Spleen (tissue), 11 donors: ENCODE results near the gene ROBO1. TPM values are rescaled to one million over a fixed set of nuclear protein-coding genes. Genes with fewer than 3 reads are reported as not detected.

Experiments
- DNase-seq: peaks from one replicate; pipeline ENCODE4 v3.0.0-alpha.2; 2020
- H3K27ac ChIP-seq, 8 donors: fragments of 200-600 bp; sonication (generic) in 7 of 8; 1 replicate in 4 of 8; 2 replicates in 4 of 8; pipeline versions ENCODE4 v1.5.0 to v1.8.0; 2016 to 2021; ENCODE audit warnings: inconsistent platforms in 4 of 8, mild to moderate bottlenecking in 4 of 8, moderate library complexity in 1 of 8
- H3K27me3 ChIP-seq, 7 donors: fragments of 200-600 bp; sonication (generic) in 6 of 7; replicated peaks in 1 of 7; 1 replicate in 4 of 7; 2 replicates in 3 of 7; pipeline versions ENCODE4 v1.5.0 to v1.8.0; 2016 to 2021; ENCODE audit warnings: inconsistent platforms in 3 of 7, mild to moderate bottlenecking in 1 of 7
- H3K36me3 ChIP-seq, 6 donors: fragments of 200-600 bp; sonication (generic) in 5 of 6; 1 replicate in 4 of 6; 2 replicates in 2 of 6; pipeline versions ENCODE4 v1.5.0 to v1.8.0; 2016 to 2021; ENCODE audit warnings: inconsistent platforms in 2 of 6
- H3K4me1 ChIP-seq, 6 donors: fragments of 200-600 bp; sonication (generic) in 5 of 6; 1 replicate in 3 of 6; 2 replicates in 3 of 6; pipeline versions ENCODE4 v1.5.0 to v1.8.0; 2016 to 2021; ENCODE audit warnings: inconsistent platforms in 3 of 6
- H3K4me3 ChIP-seq, 8 donors: fragments of 200-600 bp; sonication (generic) in 7 of 8; 1 replicate in 4 of 8; 2 replicates in 4 of 8; pipeline versions ENCODE4 v1.5.0 to v1.8.0; 2016 to 2021; ENCODE audit warnings: inconsistent platforms in 4 of 8, mild to moderate bottlenecking in 4 of 8, moderate library complexity in 2 of 8
- H3K9me3 ChIP-seq, 8 donors: fragments of 200-600 bp; sonication (generic) in 7 of 8; 1 replicate in 4 of 8; 2 replicates in 4 of 8; pipeline versions ENCODE4 v1.5.0 to v1.8.0; 2016 to 2021; ENCODE audit warnings: inconsistent platforms in 4 of 8
- POLR2A ChIP-seq, 3 donors: fragments of 450-650 bp; IDR thresholded peaks; one replicate each; pipeline ENCODE4 v1.5.1; 2017; ENCODE audit warnings: antibody characterized with exemption in 3 of 3, mild to moderate bottlenecking in 1 of 3
- POLR2AphosphoS5 ChIP-seq, 3 donors: sonication (generic); formaldehyde crosslinking; IDR thresholded peaks; one replicate each; pipeline ENCODE4 v1.5.1; 2017; ENCODE audit warnings: antibody characterized with exemption in 3 of 3
- WGBS, 5 donors: extraction: QIAGEN DNeasy Blood & Tissue Kit in 3 of 5; methylation state at CpG; one replicate each; pipeline versions ENCODE4 v1.1.5 to v1.1.7; 2013 to 2018; 5-methylcytosine and 5-hydroxymethylcytosine counted together
- intact Hi-C: fragments of 100-400 bp; cut with DNase I; formaldehyde crosslinking; loops from one replicate; pipeline ENCODE4 v1.15.0; 2023; ENCODE audit warnings: low total_unique reads
- polyA plus RNA-seq, 3 donors: library from polyadenylated mRNA; stranded (reverse); fragments of 200-250 nt; gene quantifications; one replicate each; pipeline ENCODE4 v1.2.1, GENCODE V29; 2013
- total RNA-seq, 7 donors: library from RNA; depleted of rRNA in 3 of 7; stranded (reverse); fragments of >200 nt in 3 of 7; fragmentation: NEBNext Ultra II Directional in 4 of 7; extraction: Animal tissue kit (Norgen Biotek cat#: 25700) in 4 of 7; gene quantifications; one replicate each; pipeline versions ENCODE4 v1.1.0 to v1.2.1, GENCODE V29; 2016 to 2021
- TF ChIP-seq, protein P1 (sequence below), 11 experiments: fragments of 200-600 bp in 7 of 11; fragments of 450-650 bp in 4 of 11; sonication (generic) in 4 of 11; IDR thresholded peaks in 8 of 11; conservative IDR thresholded peaks in 3 of 11; 1 replicate in 7 of 11; 2 replicates in 4 of 11; pipeline versions ENCODE4 v1.4.0 to v1.8.0; 2016 to 2021; ENCODE audit warnings: antibody characterized with exemption in 11 of 11, inconsistent platforms in 4 of 11, mild to moderate bottlenecking in 1 of 11
- donor health status: healthy with polysubstance abuse.
- donor health status: DM: no; HTN: no; CAD: no; lungs with moderate emphysema.
- donor health status: DM: no; HTN: no; CAD: no.
- donor health status: Bipolar disorder and iron deficiency.
- donor health status: healthy.
- donor health status: DM: no; HTN: no; CAD: no.
- donor health status: DM: yes; HTN: yes; CAD: no.

Gene ROBO1
- total and polyA plus RNA-seq, 10 donors = 3.4 to 37.3 (median 26.0) TPM

DNA sequence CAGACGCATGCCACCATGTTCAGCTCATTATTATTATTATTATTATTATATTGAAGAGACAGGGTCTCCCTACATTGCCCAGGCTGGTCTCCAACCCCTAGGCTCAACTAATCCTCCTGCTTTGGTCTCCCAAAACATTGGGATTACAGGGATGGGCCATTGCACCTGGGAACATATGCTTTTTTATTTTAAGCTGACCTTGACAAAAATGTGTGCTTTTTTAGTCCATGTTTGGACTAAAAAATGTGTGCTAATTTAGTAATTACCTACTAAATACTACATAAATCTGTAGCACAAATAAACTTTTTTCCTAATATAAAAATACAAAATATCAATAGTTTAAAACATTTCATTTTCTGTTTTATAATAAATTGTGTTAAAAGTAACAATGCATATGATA, 693.2 kb downstream of the ROBO1 start:
- no peak for DNase-seq
- Histone ChIP-seq H3K27me3 (no peaks in the 10 kb centered on the region), H3K27ac (no peak overlapping the region), H3K4me1 (no peaks in the 10 kb centered on the region), H3K9me3 (no peaks in the 10 kb centered on the region), H3K4me3 (no peak overlapping the region), H3K36me3 (no peaks in the 10 kb centered on the region)
- TF ChIP-seq, protein P1, sequence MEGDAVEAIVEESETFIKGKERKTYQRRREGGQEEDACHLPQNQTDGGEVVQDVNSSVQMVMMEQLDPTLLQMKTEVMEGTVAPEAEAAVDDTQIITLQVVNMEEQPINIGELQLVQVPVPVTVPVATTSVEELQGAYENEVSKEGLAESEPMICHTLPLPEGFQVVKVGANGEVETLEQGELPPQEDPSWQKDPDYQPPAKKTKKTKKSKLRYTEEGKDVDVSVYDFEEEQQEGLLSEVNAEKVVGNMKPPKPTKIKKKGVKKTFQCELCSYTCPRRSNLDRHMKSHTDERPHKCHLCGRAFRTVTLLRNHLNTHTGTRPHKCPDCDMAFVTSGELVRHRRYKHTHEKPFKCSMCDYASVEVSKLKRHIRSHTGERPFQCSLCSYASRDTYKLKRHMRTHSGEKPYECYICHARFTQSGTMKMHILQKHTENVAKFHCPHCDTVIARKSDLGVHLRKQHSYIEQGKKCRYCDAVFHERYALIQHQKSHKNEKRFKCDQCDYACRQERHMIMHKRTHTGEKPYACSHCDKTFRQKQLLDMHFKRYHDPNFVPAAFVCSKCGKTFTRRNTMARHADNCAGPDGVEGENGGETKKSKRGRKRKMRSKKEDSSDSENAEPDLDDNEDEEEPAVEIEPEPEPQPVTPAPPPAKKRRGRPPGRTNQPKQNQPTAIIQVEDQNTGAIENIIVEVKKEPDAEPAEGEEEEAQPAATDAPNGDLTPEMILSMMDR (IDR thresholded peaks at IDR 0.05 in 8 of 11, conservative IDR thresholded peaks at IDR 0.05 in 3 of 11) = no peak
- TF ChIP-seq POLR2A (IDR thresholded peaks at IDR 0.05) (no peak), POLR2AphosphoS5 (IDR thresholded peaks at IDR 0.05) (no peak)
- intact Hi-C loops = no loop called here
- 80 to 89% (median 84%) methylated on average over 1 of the region's 1 CpG for WGBS, 5 donors

DNA sequence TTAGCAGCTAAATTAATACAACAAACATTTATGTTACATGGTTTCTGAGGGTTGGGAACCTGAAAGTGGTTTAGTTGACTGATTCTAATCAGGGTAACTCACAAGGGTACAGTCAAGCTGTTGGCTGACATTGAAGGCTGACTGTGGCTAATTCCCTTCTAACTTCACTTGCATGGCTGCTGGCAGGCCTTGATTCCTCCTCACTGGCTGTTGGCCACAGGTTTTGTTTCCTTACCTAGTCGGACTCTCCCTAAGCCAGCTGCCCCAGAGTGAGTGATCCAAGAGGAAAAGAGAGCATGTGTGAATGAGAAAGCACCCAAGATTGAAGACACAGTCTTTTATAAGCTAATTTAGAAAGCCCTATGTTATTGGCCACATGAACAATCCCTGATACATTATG, 700.1 kb downstream of the ROBO1 start:
- Histone ChIP-seq H3K36me3 (no peaks in the 10 kb centered on the region), H3K4me3 (no peak overlapping the region), H3K9me3 (peaks cover 0 to 6% (median 0%) of the 10 kb centered on the region in 8 donors), H3K4me1 (no peaks in the 10 kb centered on the region), H3K27ac (no peak overlapping the region), H3K27me3 (no peaks in the 10 kb centered on the region)
- DNase-seq = no peak
- WGBS, 5 donors = 61 to 91% (median 67%) methylated on average over 1 of the region's 1 CpG
- TF ChIP-seq POLR2AphosphoS5 (IDR thresholded peaks at IDR 0.05) = no peak
- no peak for TF ChIP-seq POLR2A (IDR thresholded peaks at IDR 0.05)
- TF ChIP-seq, protein P1 (IDR thresholded peaks at IDR 0.05 in 8 of 11, conservative IDR thresholded peaks at IDR 0.05 in 3 of 11) = no peak
- intact Hi-C loops = no loop called here

DNA sequence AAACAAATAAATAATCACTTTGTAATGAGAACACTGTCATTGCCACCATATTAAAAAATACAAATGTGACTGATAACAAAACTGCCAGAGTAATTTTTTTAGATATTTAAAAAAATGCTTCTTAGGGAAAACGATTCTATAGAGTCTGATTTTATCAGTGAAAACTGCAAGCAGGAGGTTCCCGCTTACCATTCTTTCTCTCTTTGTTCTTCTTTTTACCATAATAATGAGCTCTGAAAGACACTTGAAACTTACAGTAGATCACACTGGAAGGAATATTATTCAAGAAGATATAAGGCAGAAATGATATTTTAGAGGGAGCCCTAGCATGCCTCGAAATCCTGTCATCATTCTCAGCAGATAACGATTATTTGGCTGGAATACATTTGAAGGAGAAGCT, 701.3 kb downstream of the ROBO1 start:
- TF ChIP-seq, protein P1 (IDR thresholded peaks at IDR 0.05 in 8 of 11, conservative IDR thresholded peaks at IDR 0.05 in 3 of 11) = no peak
- TF ChIP-seq POLR2AphosphoS5 (IDR thresholded peaks at IDR 0.05) (no peak), POLR2A (IDR thresholded peaks at IDR 0.05) (no peak)
- Histone ChIP-seq H3K4me3 (no peak overlapping the region), H3K27ac (no peak overlapping the region), H3K27me3 (no peaks in the 10 kb centered on the region), H3K4me1 (no peaks in the 10 kb centered on the region), H3K36me3 (no peaks in the 10 kb centered on the region), H3K9me3 (peaks cover 0 to 12% (median 3%) of the 10 kb centered on the region in 8 donors)
- DNase-seq = no peak
- 69 to 78% (median 73%) methylated on average over 4 of the region's 4 CpGs for WGBS, 5 donors
- intact Hi-C loops = no loop called here

DNA sequence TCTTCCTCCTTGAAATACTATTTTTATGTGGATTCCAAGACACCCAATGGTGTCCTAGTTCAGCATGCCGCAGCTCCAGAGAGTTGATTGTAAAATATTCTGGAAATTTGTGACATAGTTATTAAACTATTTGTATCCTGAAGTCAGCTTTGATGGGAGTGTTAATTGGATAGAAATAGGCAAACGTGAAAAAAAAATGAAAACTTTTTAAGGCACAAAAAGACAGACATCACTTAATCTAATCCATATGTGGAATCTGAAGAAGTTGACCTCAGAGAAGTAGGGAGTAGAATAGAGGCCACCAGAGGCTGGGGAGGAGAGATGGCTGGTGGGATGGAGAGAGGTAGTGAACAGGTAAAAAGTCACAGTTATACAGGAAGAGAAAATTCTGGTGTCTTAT, 704.2 kb downstream of the ROBO1 start:
- no peaks in the 10 kb centered on the region for H3K4me1 ChIP-seq
- TF ChIP-seq POLR2AphosphoS5 (IDR thresholded peaks at IDR 0.05) (no peak), POLR2A (IDR thresholded peaks at IDR 0.05) (no peak)
- TF ChIP-seq, protein P1 (IDR thresholded peaks at IDR 0.05 in 8 of 11, conservative IDR thresholded peaks at IDR 0.05 in 3 of 11) = no peak
- H3K9me3 ChIP-seq = peaks cover 0 to 29% (median 10%) of the 10 kb centered on the region in 8 donors
- intact Hi-C loops = no loop called here
- H3K27ac ChIP-seq = no peak overlapping the region
- WGBS, 5 donors = 68 to 86% (median 73%) methylated on average over 2 of the region's 2 CpGs
- no peaks in the 10 kb centered on the region for H3K27me3 ChIP-seq
- H3K4me3 ChIP-seq = no peak overlapping the region
- no peaks in the 10 kb centered on the region for H3K36me3 ChIP-seq
- no peak for DNase-seq
